HUES64 (cell line): ENCODE data around the gene LMF2.

Experiments
- H3K27ac ChIP-seq: 2 replicates; pipeline ENCODE4 v1.7.0; 2013; ENCODE audit warnings: low read depth, low read length, inconsistent platforms
- H3K27me3 ChIP-seq: 2 replicates; pipeline ENCODE4 v1.6.1; 2013; ENCODE audit warnings: mild to moderate bottlenecking, low read length; ENCODE audit not compliant: insufficient read depth
- H3K36me3 ChIP-seq: 2 replicates; pipeline ENCODE4 v1.6.1; 2013; ENCODE audit warnings: mild to moderate bottlenecking, low read length; ENCODE audit not compliant: insufficient read depth
- H3K4me1 ChIP-seq: 2 replicates; pipeline ENCODE4 v1.6.1; 2013; ENCODE audit warnings: mild to moderate bottlenecking, low read length, moderate library complexity; ENCODE audit not compliant: insufficient read depth
- H3K4me3 ChIP-seq: 2 replicates; pipeline ENCODE4 v1.5.1; 2013; ENCODE audit warnings: mild to moderate bottlenecking, low read length, moderate library complexity
- H3K9ac ChIP-seq: 2 replicates; pipeline ENCODE4 v1.6.1; 2013; ENCODE audit warnings: mild to moderate bottlenecking, low read depth, low read length
- H3K9me3 ChIP-seq: 2 replicates; pipeline ENCODE4 v1.6.1; 2013; ENCODE audit warnings: low read depth, low read length; ENCODE audit not compliant: insufficient read depth
- WGBS: fragments of 150-250, 120-280 bp; methylation state at CpG from one replicate; pipeline ENCODE4 v1.1.7; 2013; ENCODE audit warnings: missing lambda C conversion rate; 5-methylcytosine and 5-hydroxymethylcytosine counted together

The LMF2 gene

GRCh38 chr22:50507991-50508884, 736 bp upstream of the LMF2 start, which contains the start of gene NCAPH2:
TSS of gene NCAPH2 (plus strand) at chr22:50508224. CDS start at chr22:50508338, 114 bp downstream.
- Histone ChIP-seq H3K27ac (peak within 1 kb of the TSS; percentile 97), H3K27me3 (no peaks in the 10 kb centered on the region), H3K4me3 (peak within 1 kb of the TSS; percentile 99), H3K9me3 (no peaks in the 10 kb centered on the region), H3K4me1 (peaks cover 7% of the 10 kb centered on the region), H3K36me3 (peaks cover 21% of the 10 kb centered on the region), H3K9ac (peak within 1 kb of the TSS; percentile 96)
- under 1% methylated on average over 66 of the region's 76 CpGs for WGBS

GRCh38 chr22:50506611-50507420, 686 bp downstream of the LMF2 start:
- Histone ChIP-seq H3K36me3 (peaks cover 11% of the 10 kb centered on the region), H3K4me1 (peaks cover 7% of the 10 kb centered on the region), H3K27ac (no peak overlapping the region; the same call in 1 of the 2 replicates), H3K9ac (peak overlapping the region; percentile 86), H3K27me3 (no peaks in the 10 kb centered on the region), H3K9me3 (no peaks in the 10 kb centered on the region), H3K4me3 (peak overlapping the region; percentile 99)
- 35% methylated on average over 21 of the region's 21 CpGs for WGBS

GRCh38 chr22:50505776-50506610, 1.5 kb downstream of the LMF2 start:
- no peaks in the 10 kb centered on the region for H3K27me3 ChIP-seq
- peaks cover 7% of the 10 kb centered on the region for H3K4me1 ChIP-seq
- 84% methylated on average over 41 of the region's 41 CpGs for WGBS
- no peak overlapping the region for H3K9ac ChIP-seq
- no peak overlapping the region for H3K27ac ChIP-seq
- peaks cover 11% of the 10 kb centered on the region for H3K36me3 ChIP-seq
- no peak overlapping the region for H3K4me3 ChIP-seq
- no peaks in the 10 kb centered on the region for H3K9me3 ChIP-seq

- 93% methylated on average over 14 of the region's 14 CpGs for WGBS
- Histone ChIP-seq H3K4me1 (peaks cover 7% of the 10 kb centered on the region), H3K4me3 (no peak overlapping the region), H3K36me3 (peaks cover 11% of the 10 kb centered on the region), H3K9me3 (no peaks in the 10 kb centered on the region), H3K27me3 (no peaks in the 10 kb centered on the region), H3K27ac (no peak overlapping the region), H3K9ac (no peak overlapping the region)
Measured at GRCh38 chr22:50505276-50505775, 2.2 kb downstream of the LMF2 start.

- Histone ChIP-seq H3K9me3 (no peaks in the 10 kb centered on the region), H3K27ac (no peak overlapping the region), H3K36me3 (peaks cover 11% of the 10 kb centered on the region), H3K9ac (no peak overlapping the region), H3K27me3 (no peaks in the 10 kb centered on the region), H3K4me3 (no peak overlapping the region), H3K4me1 (peaks cover 7% of the 10 kb centered on the region)
- 95% methylated on average over 43 of the region's 44 CpGs for WGBS
Measured at GRCh38 chr22:50504369-50505211, 2.9 kb downstream of the LMF2 start.

- Histone ChIP-seq H3K9me3 (no peaks in the 10 kb centered on the region), H3K4me3 (no peak overlapping the region), H3K36me3 (peaks cover 11% of the 10 kb centered on the region), H3K4me1 (no peaks in the 10 kb centered on the region; the same call in 1 of the 2 replicates), H3K27ac (no peak overlapping the region), H3K9ac (no peak overlapping the region), H3K27me3 (no peaks in the 10 kb centered on the region)
- WGBS = 95% methylated on average over 25 of the region's 26 CpGs
Measured at GRCh38 chr22:50503475-50504145, 3.9 kb downstream of the LMF2 start.

- Histone ChIP-seq H3K4me3 (no peak overlapping the region), H3K9me3 (no peaks in the 10 kb centered on the region), H3K27me3 (no peaks in the 10 kb centered on the region), H3K9ac (no peak overlapping the region), H3K4me1 (no peaks in the 10 kb centered on the region; the same call in 1 of the 2 replicates), H3K36me3 (peaks cover 11% of the 10 kb centered on the region), H3K27ac (no peak overlapping the region)
- 95% methylated on average over 24 of the region's 24 CpGs for WGBS
Measured at GRCh38 chr22:50502628-50503474, 4.7 kb downstream of the LMF2 start.

GRCh38 chr22:50502096-50502495, 5.4 kb downstream of the LMF2 start:
- H3K4me1 ChIP-seq = no peaks in the 10 kb centered on the region; the same call in 1 of the 2 replicates
- no peak overlapping the region for H3K9ac ChIP-seq
- peaks cover 11% of the 10 kb centered on the region for H3K36me3 ChIP-seq
- H3K27me3 ChIP-seq = no peaks in the 10 kb centered on the region
- 92% methylated on average over 6 of the region's 6 CpGs for WGBS
- H3K4me3 ChIP-seq = no peak overlapping the region
- H3K9me3 ChIP-seq = no peaks in the 10 kb centered on the region
- no peak overlapping the region for H3K27ac ChIP-seq

- WGBS = 95% methylated on average over 12 of the region's 12 CpGs
- H3K9me3 ChIP-seq = no peaks in the 10 kb centered on the region
Measured at GRCh38 chr22:50500452-50500851, 7.0 kb downstream of the LMF2 start.

More at GRCh38 chr22:50500452-50500851, 7.0 kb downstream of the LMF2 start:
- Histone ChIP-seq H3K27me3 (no peaks in the 10 kb centered on the region), H3K9ac (no peak overlapping the region), H3K4me3 (no peak overlapping the region), H3K36me3 (peaks cover 6% of the 10 kb centered on the region), H3K4me1 (no peaks in the 10 kb centered on the region), H3K27ac (no peak overlapping the region)
